ENCODE data around the gene KRTAP10-3. TPM values are rescaled to one million over a fixed set of nuclear protein-coding genes. Genes with fewer than 3 reads are reported as not detected.

KRTAP10-3 gene
- polyA plus RNA-seq, 2 donors, result not detected

- Histone ChIP-seq H3K4me3 (ENCODE audit: low read depth in 1 of 2, low read length in 2 of 2) (no peak overlapping the region), H3K4me1 (ENCODE audit: control insufficient read depth in 2 of 2, insufficient read depth in 2 of 2, low read length in 1 of 2) (peaks cover 0 to 7% of the 10 kb centered on the region in 2 donors), H3K27ac (ENCODE audit: low read depth in 2 of 2, low read length in 1 of 2) (no peak overlapping the region), H3K27me3 (ENCODE audit: control insufficient read depth in 1 of 2, insufficient read depth in 2 of 2, low read length in 2 of 2) (no peaks in the 10 kb centered on the region), H3K36me3 (ENCODE audit: control insufficient read depth in 2 of 2, insufficient read depth in 2 of 2, low read length in 1 of 2) (no peaks in the 10 kb centered on the region), H3K9me3 (ENCODE audit: control insufficient read depth in 2 of 2, insufficient read depth in 1 of 2, low read depth in 1 of 2, low read length in 1 of 2) (peaks cover 0 to 4% of the 10 kb centered on the region in 2 donors)
- 86 to 92% methylated on average over 7 of the region's 7 CpGs for WGBS, 2 donors
Measured at GRCh38 chr21:44514218-44514520, 44.4 kb downstream of the KRTAP10-3 start.

GRCh38 chr21:44513389-44514217 lies 45.0 kb downstream of the KRTAP10-3 start:
- no peaks in the 10 kb centered on the region for H3K36me3 ChIP-seq (ENCODE audit: control insufficient read depth in 2 of 2, insufficient read depth in 2 of 2, low read length in 1 of 2)
- WGBS, 2 donors, result 57 to 63% methylated on average over 13 to 15 of the region's 15 CpGs
- H3K4me1 ChIP-seq (ENCODE audit: control insufficient read depth in 2 of 2, insufficient read depth in 2 of 2, low read length in 1 of 2), result peaks cover 0 to 7% of the 10 kb centered on the region in 2 donors
- no peak overlapping the region for H3K4me3 ChIP-seq (ENCODE audit: low read depth in 1 of 2, low read length in 2 of 2)
- H3K27me3 ChIP-seq (ENCODE audit: control insufficient read depth in 1 of 2, insufficient read depth in 2 of 2, low read length in 2 of 2), result no peaks in the 10 kb centered on the region
- H3K27ac ChIP-seq (ENCODE audit: low read depth in 2 of 2, low read length in 1 of 2), result no peak overlapping the region
- peaks cover 0 to 4% of the 10 kb centered on the region in 2 donors for H3K9me3 ChIP-seq (ENCODE audit: control insufficient read depth in 2 of 2, insufficient read depth in 1 of 2, low read depth in 1 of 2, low read length in 1 of 2)

GRCh38 chr21:44512496-44513388 lies 45.9 kb downstream of the KRTAP10-3 start:
- Histone ChIP-seq H3K9me3 (ENCODE audit: control insufficient read depth in 2 of 2, insufficient read depth in 1 of 2, low read depth in 1 of 2, low read length in 1 of 2) (peaks cover 0 to 4% of the 10 kb centered on the region in 2 donors), H3K36me3 (ENCODE audit: control insufficient read depth in 2 of 2, insufficient read depth in 2 of 2, low read length in 1 of 2) (no peaks in the 10 kb centered on the region), H3K4me3 (ENCODE audit: low read depth in 1 of 2, low read length in 2 of 2) (no peak overlapping the region), H3K4me1 (ENCODE audit: control insufficient read depth in 2 of 2, insufficient read depth in 2 of 2, low read length in 1 of 2) (peaks cover 0 to 7% of the 10 kb centered on the region in 2 donors), H3K27me3 (ENCODE audit: control insufficient read depth in 1 of 2, insufficient read depth in 2 of 2, low read length in 2 of 2) (no peaks in the 10 kb centered on the region), H3K27ac (ENCODE audit: low read depth in 2 of 2, low read length in 1 of 2) (no peak overlapping the region)
- 64 to 66% methylated on average over 21 of the region's 21 CpGs for WGBS, 2 donors

GRCh38 chr21:44511938-44512275 lies 46.7 kb downstream of the KRTAP10-3 start:
- no peaks in the 10 kb centered on the region for H3K36me3 ChIP-seq (ENCODE audit: control insufficient read depth in 2 of 2, insufficient read depth in 2 of 2, low read length in 1 of 2)
- WGBS, 2 donors, result 74 to 78% methylated on average over 8 of the region's 8 CpGs
- no peak overlapping the region for H3K4me3 ChIP-seq (ENCODE audit: low read depth in 1 of 2, low read length in 2 of 2)

GRCh38 chr21:44511219-44511937 lies 47.2 kb downstream of the KRTAP10-3 start:
- WGBS, 2 donors, result 71 to 76% methylated on average over 11 of the region's 11 CpGs
- Histone ChIP-seq H3K4me3 (ENCODE audit: low read depth in 1 of 2, low read length in 2 of 2) (no peak overlapping the region), H3K4me1 (ENCODE audit: control insufficient read depth in 2 of 2, insufficient read depth in 2 of 2, low read length in 1 of 2) (peaks cover 0 to 7% of the 10 kb centered on the region in 2 donors), H3K27ac (ENCODE audit: low read depth in 2 of 2, low read length in 1 of 2) (no peak overlapping the region), H3K36me3 (ENCODE audit: control insufficient read depth in 2 of 2, insufficient read depth in 2 of 2, low read length in 1 of 2) (no peaks in the 10 kb centered on the region), H3K9me3 (ENCODE audit: control insufficient read depth in 2 of 2, insufficient read depth in 1 of 2, low read depth in 1 of 2, low read length in 1 of 2) (no peaks in the 10 kb centered on the region), H3K27me3 (ENCODE audit: control insufficient read depth in 1 of 2, insufficient read depth in 2 of 2, low read length in 2 of 2) (no peaks in the 10 kb centered on the region)

More at GRCh38 chr21:44511938-44512275, 46.7 kb downstream of the KRTAP10-3 start:
- Histone ChIP-seq H3K27ac (ENCODE audit: low read depth in 2 of 2, low read length in 1 of 2) (no peak overlapping the region), H3K4me1 (ENCODE audit: control insufficient read depth in 2 of 2, insufficient read depth in 2 of 2, low read length in 1 of 2) (peaks cover 0 to 7% of the 10 kb centered on the region in 2 donors), H3K9me3 (ENCODE audit: control insufficient read depth in 2 of 2, insufficient read depth in 1 of 2, low read depth in 1 of 2, low read length in 1 of 2) (no peaks in the 10 kb centered on the region), H3K27me3 (ENCODE audit: control insufficient read depth in 1 of 2, insufficient read depth in 2 of 2, low read length in 2 of 2) (no peaks in the 10 kb centered on the region)

- Histone ChIP-seq H3K4me3 (ENCODE audit: low read depth in 1 of 2, low read length in 2 of 2) (no peak overlapping the region), H3K9me3 (ENCODE audit: control insufficient read depth in 2 of 2, insufficient read depth in 1 of 2, low read depth in 1 of 2, low read length in 1 of 2) (no peaks in the 10 kb centered on the region), H3K27me3 (ENCODE audit: control insufficient read depth in 1 of 2, insufficient read depth in 2 of 2, low read length in 2 of 2) (no peaks in the 10 kb centered on the region), H3K27ac (ENCODE audit: low read depth in 2 of 2, low read length in 1 of 2) (no peak overlapping the region), H3K36me3 (ENCODE audit: control insufficient read depth in 2 of 2, insufficient read depth in 2 of 2, low read length in 1 of 2) (no peaks in the 10 kb centered on the region), H3K4me1 (ENCODE audit: control insufficient read depth in 2 of 2, insufficient read depth in 2 of 2, low read length in 1 of 2) (peaks cover 0 to 7% of the 10 kb centered on the region in 2 donors)
- 7 to 11% methylated on average over 35 to 36 of the region's 36 CpGs for WGBS, 2 donors
Measured at GRCh38 chr21:44510508-44511218, 47.9 kb downstream of the KRTAP10-3 start.

GRCh38 chr21:44510109-44510507 lies 48.5 kb downstream of the KRTAP10-3 start:
- 39 to 49% methylated on average over 18 of the region's 18 CpGs for WGBS, 2 donors
- peaks cover 0 to 7% of the 10 kb centered on the region in 2 donors for H3K4me1 ChIP-seq (ENCODE audit: control insufficient read depth in 2 of 2, insufficient read depth in 2 of 2, low read length in 1 of 2)
- H3K27ac ChIP-seq (ENCODE audit: low read depth in 2 of 2, low read length in 1 of 2), result no peak overlapping the region
- H3K27me3 ChIP-seq (ENCODE audit: control insufficient read depth in 1 of 2, insufficient read depth in 2 of 2, low read length in 2 of 2), result no peaks in the 10 kb centered on the region
- no peaks in the 10 kb centered on the region for H3K9me3 ChIP-seq (ENCODE audit: control insufficient read depth in 2 of 2, insufficient read depth in 1 of 2, low read depth in 1 of 2, low read length in 1 of 2)
- no peaks in the 10 kb centered on the region for H3K36me3 ChIP-seq (ENCODE audit: control insufficient read depth in 2 of 2, insufficient read depth in 2 of 2, low read length in 1 of 2)
- no peak overlapping the region for H3K4me3 ChIP-seq (ENCODE audit: low read depth in 1 of 2, low read length in 2 of 2)

- no peaks in the 10 kb centered on the region for H3K9me3 ChIP-seq (ENCODE audit: control insufficient read depth in 2 of 2, insufficient read depth in 1 of 2, low read depth in 1 of 2, low read length in 1 of 2)
- no peak overlapping the region for H3K27ac ChIP-seq (ENCODE audit: low read depth in 2 of 2, low read length in 1 of 2)
- no peaks in the 10 kb centered on the region for H3K27me3 ChIP-seq (ENCODE audit: control insufficient read depth in 1 of 2, insufficient read depth in 2 of 2, low read length in 2 of 2)
- H3K36me3 ChIP-seq (ENCODE audit: control insufficient read depth in 2 of 2, insufficient read depth in 2 of 2, low read length in 1 of 2), result no peaks in the 10 kb centered on the region
- peaks cover 0 to 7% of the 10 kb centered on the region in 2 donors for H3K4me1 ChIP-seq (ENCODE audit: control insufficient read depth in 2 of 2, insufficient read depth in 2 of 2, low read length in 1 of 2)
- WGBS, 2 donors, result 45 to 50% methylated on average over 6 to 12 of the region's 12 CpGs
- H3K4me3 ChIP-seq (ENCODE audit: low read depth in 1 of 2, low read length in 2 of 2), result no peak overlapping the region
Measured at GRCh38 chr21:44509539-44509938, 49.1 kb downstream of the KRTAP10-3 start.
